NCI-H748 (cell line): ENCODE data around the gene ANKK1.

ENCODE experiments used
- DNase-seq: peaks from one replicate; lab custom pipeline; 2025; ENCODE audit not compliant: unreplicated experiment; lab: John Stamatoyannopoulos, UW

The ANKK1 gene, protein sequence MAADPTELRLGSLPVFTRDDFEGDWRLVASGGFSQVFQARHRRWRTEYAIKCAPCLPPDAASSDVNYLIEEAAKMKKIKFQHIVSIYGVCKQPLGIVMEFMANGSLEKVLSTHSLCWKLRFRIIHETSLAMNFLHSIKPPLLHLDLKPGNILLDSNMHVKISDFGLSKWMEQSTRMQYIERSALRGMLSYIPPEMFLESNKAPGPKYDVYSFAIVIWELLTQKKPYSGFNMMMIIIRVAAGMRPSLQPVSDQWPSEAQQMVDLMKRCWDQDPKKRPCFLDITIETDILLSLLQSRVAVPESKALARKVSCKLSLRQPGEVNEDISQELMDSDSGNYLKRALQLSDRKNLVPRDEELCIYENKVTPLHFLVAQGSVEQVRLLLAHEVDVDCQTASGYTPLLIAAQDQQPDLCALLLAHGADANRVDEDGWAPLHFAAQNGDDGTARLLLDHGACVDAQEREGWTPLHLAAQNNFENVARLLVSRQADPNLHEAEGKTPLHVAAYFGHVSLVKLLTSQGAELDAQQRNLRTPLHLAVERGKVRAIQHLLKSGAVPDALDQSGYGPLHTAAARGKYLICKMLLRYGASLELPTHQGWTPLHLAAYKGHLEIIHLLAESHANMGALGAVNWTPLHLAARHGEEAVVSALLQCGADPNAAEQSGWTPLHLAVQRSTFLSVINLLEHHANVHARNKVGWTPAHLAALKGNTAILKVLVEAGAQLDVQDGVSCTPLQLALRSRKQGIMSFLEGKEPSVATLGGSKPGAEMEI

GRCh38 chr11:113387605-113388211 is at the start of gene ANKK1:
Gene ANKK1 (plus strand): TSS chr11:113387779. CDS start chr11:113387885, 106 bp downstream.
- peak; percentile 46 for DNase-seq

- DNase-seq: no peak
Measured at GRCh38 chr11:113338730-113339129, 48.8 kb upstream of the ANKK1 start.

- peak; percentile 23 for DNase-seq
Measured at GRCh38 chr11:113339929-113340589, 47.5 kb upstream of the ANKK1 start.

DNA sequence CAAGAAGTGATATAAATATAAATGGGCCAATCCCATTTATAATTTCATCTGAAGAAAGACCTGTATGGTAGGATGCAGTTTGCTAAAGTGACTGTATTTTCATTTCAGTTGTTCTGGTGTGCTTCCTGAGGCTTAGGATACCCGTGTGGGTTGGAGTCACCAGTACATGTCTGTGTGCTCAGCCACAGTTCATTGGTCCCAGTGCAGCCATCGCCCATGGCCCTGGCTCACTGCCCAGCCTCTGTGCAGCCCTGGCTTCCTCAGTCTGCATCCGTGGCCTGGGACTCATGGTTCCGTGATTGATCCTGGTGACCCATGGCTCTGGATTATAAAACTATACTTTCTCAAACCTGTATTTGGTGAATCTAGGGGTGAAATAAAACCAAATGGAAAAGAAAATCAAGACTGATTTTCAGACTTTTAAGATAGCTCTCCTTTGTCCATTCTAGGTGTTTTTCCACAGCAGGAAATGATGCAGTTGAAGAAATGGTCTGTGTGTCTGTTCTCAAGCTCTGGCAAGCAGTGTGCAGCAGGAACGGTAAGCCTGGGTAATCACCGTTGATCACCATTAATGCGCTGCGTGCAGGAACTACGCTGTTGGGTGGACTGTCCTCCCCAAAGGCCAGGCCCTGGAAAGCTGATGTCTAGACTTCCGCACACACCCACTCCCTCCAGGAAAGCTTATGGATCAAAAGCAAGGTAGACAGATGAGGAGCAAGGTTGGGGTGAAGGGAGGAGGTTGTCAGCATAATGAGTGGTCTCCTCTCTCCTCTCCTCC is 46.0 kb upstream of the ANKK1 start:
- DNase-seq: no peak

DNA sequence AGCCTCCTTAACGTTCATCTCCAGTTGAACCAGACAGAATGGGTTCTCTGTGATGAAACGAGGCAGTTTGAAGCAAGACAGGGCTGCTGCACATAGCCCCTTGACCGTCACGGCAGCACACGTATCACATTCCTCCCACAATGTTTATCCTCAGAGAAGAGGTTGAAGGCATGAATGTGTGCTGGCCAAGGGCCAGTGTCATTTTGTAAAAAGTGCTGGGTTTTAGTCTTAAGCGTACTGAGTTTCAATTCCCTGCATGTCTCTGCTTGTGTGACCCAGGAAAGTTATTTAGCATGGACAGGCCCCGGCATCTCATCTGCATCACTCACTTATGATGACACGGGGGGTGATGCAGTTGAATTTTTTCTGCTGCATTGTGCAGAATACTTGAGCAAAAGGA is 41.6 kb upstream of the ANKK1 start:
- no peak for DNase-seq

GRCh38 chr11:113349528-113349927 is 38.1 kb upstream of the ANKK1 start:
- no peak for DNase-seq

DNA sequence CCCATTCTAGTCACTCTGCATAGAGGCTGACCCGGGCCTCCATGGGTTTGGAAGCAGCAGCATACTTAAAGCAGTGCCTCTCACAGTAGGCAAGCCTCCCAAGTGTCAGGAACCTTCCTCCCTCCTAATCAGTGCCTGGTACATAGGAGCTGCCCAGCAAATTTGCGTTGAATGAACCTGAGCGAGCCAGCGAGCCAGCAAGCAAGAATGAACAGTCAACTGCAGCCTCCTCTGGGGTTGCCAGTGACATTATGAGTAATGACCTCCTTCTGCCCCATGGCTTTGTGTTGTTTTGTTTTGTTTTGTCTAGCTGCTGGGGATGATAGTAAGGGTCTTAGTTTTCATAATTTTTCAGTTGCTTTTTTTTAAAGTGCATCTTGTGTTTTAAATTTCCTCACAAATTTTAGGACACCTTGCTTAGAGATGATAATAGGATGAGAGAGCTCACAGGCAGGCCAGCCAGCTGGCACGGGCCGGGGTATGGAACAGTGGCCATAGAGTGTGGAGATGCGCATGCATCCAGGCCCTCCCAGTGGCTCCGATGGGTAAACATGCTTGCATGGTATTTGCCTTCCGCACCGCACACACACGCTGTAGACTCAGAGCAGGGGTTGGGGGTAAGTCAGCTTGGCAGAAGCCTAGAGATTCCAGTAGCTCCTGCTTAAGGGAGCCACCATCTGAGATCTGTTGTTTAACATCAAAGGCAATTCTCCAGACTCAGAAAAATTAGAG is 37.1 kb upstream of the ANKK1 start:
- peak; percentile 50 for DNase-seq

GRCh38 chr11:113351068-113351450 is 36.5 kb upstream of the ANKK1 start:
- peak; percentile 82 for DNase-seq

DNA sequence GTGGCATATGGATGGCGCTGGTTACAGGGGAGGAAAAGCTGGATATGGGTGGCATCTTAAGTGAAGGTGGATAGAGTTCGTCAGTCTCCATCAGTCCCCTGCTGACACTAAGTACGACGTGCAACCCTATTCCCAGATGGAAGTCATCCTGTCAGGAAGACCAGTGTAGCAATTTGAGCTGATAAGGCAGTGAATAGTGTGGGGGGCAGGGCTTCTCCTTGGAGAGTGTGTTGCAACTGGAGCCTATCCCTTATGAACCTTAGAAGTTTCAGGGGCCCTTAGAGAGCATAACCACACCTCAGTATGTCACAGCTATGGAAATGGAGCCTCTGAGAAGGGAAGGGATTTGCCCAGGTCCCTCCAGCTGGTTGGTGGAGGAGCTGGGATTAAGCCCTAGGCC is 36.1 kb upstream of the ANKK1 start:
- DNase-seq: no peak

GRCh38 chr11:113356203-113356602 is 31.4 kb upstream of the ANKK1 start:
- no peak for DNase-seq

GRCh38 chr11:113363406-113363805 is 24.2 kb upstream of the ANKK1 start:
- no peak for DNase-seq

GRCh38 chr11:113363996-113364641 is 23.5 kb upstream of the ANKK1 start:
- no peak for DNase-seq

GRCh38 chr11:113365895-113366294 is 21.7 kb upstream of the ANKK1 start:
- no peak for DNase-seq

- DNase-seq: no peak
Measured at GRCh38 chr11:113369411-113369810, 18.2 kb upstream of the ANKK1 start.

GRCh38 chr11:113370634-113371033 is 16.9 kb upstream of the ANKK1 start:
- no peak for DNase-seq

DNA sequence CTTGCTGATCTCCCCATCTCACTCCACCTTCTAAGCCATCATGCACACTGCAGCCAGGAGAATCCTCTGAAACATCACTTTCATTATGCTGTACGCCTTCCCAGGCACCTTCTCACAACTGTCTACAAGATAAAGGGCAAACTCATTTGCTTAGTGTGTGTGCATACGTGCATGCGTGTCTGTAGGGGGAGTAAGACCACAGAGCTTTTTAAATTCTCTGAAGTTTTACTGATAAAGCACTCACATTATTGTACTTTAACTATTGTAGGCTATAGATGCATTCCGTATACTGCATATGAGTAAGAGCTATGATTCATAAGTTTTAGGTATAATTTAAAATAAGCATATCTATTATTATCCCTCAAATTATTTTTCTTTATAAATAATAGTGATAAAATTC is 15.3 kb upstream of the ANKK1 start:
- no peak for DNase-seq

- no peak for DNase-seq
Measured at GRCh38 chr11:113373306-113373705, 14.3 kb upstream of the ANKK1 start.

- no peak for DNase-seq
Measured at GRCh38 chr11:113373981-113374560, 13.5 kb upstream of the ANKK1 start.

GRCh38 chr11:113375402-113375801 is 12.2 kb upstream of the ANKK1 start:
- DNase-seq: no peak
